ENCODE data around the gene UBE2G2.

- TF ChIP-seq, protein P1, sequence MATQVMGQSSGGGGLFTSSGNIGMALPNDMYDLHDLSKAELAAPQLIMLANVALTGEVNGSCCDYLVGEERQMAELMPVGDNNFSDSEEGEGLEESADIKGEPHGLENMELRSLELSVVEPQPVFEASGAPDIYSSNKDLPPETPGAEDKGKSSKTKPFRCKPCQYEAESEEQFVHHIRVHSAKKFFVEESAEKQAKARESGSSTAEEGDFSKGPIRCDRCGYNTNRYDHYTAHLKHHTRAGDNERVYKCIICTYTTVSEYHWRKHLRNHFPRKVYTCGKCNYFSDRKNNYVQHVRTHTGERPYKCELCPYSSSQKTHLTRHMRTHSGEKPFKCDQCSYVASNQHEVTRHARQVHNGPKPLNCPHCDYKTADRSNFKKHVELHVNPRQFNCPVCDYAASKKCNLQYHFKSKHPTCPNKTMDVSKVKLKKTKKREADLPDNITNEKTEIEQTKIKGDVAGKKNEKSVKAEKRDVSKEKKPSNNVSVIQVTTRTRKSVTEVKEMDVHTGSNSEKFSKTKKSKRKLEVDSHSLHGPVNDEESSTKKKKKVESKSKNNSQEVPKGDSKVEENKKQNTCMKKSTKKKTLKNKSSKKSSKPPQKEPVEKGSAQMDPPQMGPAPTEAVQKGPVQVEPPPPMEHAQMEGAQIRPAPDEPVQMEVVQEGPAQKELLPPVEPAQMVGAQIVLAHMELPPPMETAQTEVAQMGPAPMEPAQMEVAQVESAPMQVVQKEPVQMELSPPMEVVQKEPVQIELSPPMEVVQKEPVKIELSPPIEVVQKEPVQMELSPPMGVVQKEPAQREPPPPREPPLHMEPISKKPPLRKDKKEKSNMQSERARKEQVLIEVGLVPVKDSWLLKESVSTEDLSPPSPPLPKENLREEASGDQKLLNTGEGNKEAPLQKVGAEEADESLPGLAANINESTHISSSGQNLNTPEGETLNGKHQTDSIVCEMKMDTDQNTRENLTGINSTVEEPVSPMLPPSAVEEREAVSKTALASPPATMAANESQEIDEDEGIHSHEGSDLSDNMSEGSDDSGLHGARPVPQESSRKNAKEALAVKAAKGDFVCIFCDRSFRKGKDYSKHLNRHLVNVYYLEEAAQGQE (IDR thresholded peaks at IDR 0.05; ENCODE audit: low read depth), result no peak
- no peak for TF ChIP-seq TAF1 (IDR thresholded peaks at IDR 0.05; ENCODE audit: low read depth)
- TF ChIP-seq RAD21 (IDR thresholded peaks at IDR 0.05; ENCODE audit: low read depth), result no peak
- TF ChIP-seq ZBTB7A (IDR thresholded peaks at IDR 0.05; ENCODE audit: low read depth), result no peak
- TF ChIP-seq YY1 (IDR thresholded peaks at IDR 0.05; ENCODE audit: low read depth), result no peak
- no peak for TF ChIP-seq CREB1 (IDR thresholded peaks at IDR 0.05; ENCODE audit: low read depth)
- no peak for TF ChIP-seq FOXM1 (IDR thresholded peaks at IDR 0.05; ENCODE audit: borderline replicate concordance, low read depth)
- no peak for TF ChIP-seq TCF12 (IDR thresholded peaks at IDR 0.05; ENCODE audit: low read depth)
Observed at GRCh38 chr21:44850905-44851657, 49.5 kb upstream of the UBE2G2 start.

Measured in Ishikawa (cell line).